Colonic mucosa (tissue), 4 donors: ENCODE results near the gene ATP1A2. TPM values are rescaled to one million over a fixed set of nuclear protein-coding genes. Genes with fewer than 3 reads are reported as not detected.
A peak's percentile ranks its signal among the peaks of the same experiment; 100 is the strongest.

Source experiments
- DNase-seq: peaks from one replicate; pipeline ENCODE4 v3.0.0-alpha.2; 2020
- H3K27ac ChIP-seq: fragments of 200-600 bp; one replicate; pipeline ENCODE4 v1.8.0; 2021
- H3K27me3 ChIP-seq: fragments of 200-600 bp; one replicate; pipeline ENCODE4 v1.8.0; 2021
- H3K36me3 ChIP-seq: fragments of 200-600 bp; one replicate; pipeline ENCODE4 v1.8.0; 2021
- H3K4me1 ChIP-seq: fragments of 200-600 bp; one replicate; pipeline ENCODE4 v1.8.0; 2021; ENCODE audit warnings: mild to moderate bottlenecking
- H3K4me3 ChIP-seq: fragments of 200-600 bp; one replicate; pipeline ENCODE4 v1.8.0; 2021
- H3K9ac ChIP-seq, 2 donors: one replicate each; pipeline ENCODE4 v1.7.0; 2013; ENCODE audit warnings: control low read depth in 2 of 2, low read depth in 2 of 2, low read length in 2 of 2
- H3K9me3 ChIP-seq: fragments of 200-600 bp; one replicate; pipeline ENCODE4 v1.8.0; 2021
- intact Hi-C: fragments of 100-400 bp; cut with DNase I; formaldehyde crosslinking; loops from one replicate; pipeline ENCODE4 v1.14.1; 2022
- total RNA-seq, 2 donors: library from RNA; stranded (reverse); fragmentation: NEBNext Ultra II Directional in 1 of 2; extraction: Animal tissue kit (Norgen Biotek cat#: 25700) in 1 of 2; gene quantifications; one replicate each; pipeline ENCODE4 v1.2.1, GENCODE V29; 2021
- TF ChIP-seq, protein P1 (sequence below): fragments of 200-600 bp; IDR thresholded peaks from one replicate; pipeline ENCODE4 v1.8.0; 2022; ENCODE audit warnings: antibody characterized with exemption, mild to moderate bottlenecking
- donor health status: healthy.
- donor health status: DM: no; HTN: no; CAD: no.
- donor health status: DM: no; HTN: no; CAD: no.

ATP1A2 gene
- total RNA-seq, 2 donors from 2014 or later, result 1.5 to 6.1 TPM

DNA sequence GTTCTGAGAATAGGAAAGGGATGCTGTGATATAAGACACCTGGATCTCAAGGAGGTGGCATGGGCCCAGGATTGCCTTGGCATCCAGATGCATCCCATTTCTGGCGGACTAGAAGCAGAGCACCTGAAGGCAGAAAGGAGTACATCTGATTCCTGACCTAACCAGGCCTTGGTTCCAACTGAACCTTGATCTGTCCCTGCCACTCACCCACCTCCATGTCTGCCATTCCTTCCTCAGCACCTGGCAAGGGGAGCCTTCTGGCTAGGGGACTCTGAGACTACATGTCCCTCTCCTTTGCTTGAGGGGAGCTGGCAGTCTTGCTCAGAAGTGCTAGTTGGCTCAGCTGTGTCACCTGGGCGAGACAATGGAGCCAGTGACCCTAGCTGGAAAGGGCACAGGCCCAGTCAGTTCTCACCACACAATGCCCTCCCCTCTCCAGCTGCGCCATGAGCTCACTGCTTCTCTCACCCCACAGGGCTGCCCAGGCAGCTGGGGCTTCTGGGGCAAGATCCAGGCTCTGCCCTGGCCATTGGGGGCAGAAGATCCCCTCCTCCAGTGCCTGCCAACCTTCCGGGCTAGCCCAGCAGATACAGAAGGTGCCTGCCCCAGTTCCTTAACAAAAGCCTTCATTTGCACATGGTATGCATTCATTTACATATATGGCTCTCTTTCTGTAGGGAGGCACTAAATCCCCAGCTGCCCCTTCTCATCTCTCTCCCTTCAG, 20.0 kb upstream of the ATP1A2 start:
- peak overlapping the region; percentile 6 to 51 for H3K9ac ChIP-seq
- no peaks in the 10 kb centered on the region for H3K9me3 ChIP-seq
- H3K27me3 ChIP-seq, result no peaks in the 10 kb centered on the region
- H3K27ac ChIP-seq, result no peak overlapping the region
- intact Hi-C loops, result no loop called here
- DNase-seq, result no peak
- peaks cover 15% of the 10 kb centered on the region for H3K4me1 ChIP-seq
- no peak overlapping the region for H3K4me3 ChIP-seq
- TF ChIP-seq, protein P1, sequence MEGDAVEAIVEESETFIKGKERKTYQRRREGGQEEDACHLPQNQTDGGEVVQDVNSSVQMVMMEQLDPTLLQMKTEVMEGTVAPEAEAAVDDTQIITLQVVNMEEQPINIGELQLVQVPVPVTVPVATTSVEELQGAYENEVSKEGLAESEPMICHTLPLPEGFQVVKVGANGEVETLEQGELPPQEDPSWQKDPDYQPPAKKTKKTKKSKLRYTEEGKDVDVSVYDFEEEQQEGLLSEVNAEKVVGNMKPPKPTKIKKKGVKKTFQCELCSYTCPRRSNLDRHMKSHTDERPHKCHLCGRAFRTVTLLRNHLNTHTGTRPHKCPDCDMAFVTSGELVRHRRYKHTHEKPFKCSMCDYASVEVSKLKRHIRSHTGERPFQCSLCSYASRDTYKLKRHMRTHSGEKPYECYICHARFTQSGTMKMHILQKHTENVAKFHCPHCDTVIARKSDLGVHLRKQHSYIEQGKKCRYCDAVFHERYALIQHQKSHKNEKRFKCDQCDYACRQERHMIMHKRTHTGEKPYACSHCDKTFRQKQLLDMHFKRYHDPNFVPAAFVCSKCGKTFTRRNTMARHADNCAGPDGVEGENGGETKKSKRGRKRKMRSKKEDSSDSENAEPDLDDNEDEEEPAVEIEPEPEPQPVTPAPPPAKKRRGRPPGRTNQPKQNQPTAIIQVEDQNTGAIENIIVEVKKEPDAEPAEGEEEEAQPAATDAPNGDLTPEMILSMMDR, result no peak
- peaks cover 4% of the 10 kb centered on the region for H3K36me3 ChIP-seq

DNA sequence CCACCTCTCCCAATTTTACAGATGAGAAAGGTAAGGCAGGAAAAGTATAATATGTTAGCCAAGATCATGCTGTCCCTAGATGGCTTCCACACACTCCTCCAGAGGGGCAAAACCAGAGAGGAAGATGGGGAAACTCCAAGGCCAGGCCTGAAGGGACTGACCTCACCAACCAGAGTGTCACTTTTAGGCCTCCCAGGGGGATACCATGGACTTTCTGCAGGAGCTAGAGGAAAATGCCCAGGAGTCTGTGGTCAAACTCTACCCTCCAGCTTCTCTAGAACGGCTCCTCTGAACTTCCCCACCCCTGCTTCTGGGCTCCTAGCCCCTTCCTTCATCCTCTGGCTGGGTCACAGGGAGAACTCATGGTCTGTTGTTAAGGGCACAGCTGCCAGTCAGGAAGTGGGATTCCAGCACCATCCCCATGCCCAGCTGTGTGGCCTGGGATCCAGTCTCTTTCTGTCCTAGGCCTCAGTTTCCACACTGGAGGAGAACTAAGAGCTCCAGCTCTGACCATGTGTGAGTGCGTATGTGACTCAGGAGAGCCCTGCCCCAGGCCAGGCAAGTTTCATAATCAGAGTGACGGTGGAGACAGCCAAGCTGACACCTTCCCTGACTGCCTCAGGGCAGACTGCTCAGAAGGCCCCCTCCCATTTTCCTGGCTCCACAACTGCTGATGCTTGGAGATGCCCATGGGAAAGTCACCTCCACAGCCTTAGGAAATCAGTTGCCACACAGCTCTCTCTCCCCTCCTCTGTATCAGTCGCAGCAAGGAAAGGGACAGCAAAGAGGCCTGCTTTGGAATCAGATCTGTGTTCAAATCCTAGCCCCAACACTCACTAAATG, 19.1 kb upstream of the ATP1A2 start:
- Histone ChIP-seq H3K27ac (no peak overlapping the region), H3K36me3 (peaks cover 4% of the 10 kb centered on the region), H3K27me3 (no peaks in the 10 kb centered on the region), H3K4me3 (no peak overlapping the region), H3K9ac (peak overlapping the region; percentile 87 to 88), H3K4me1 (peaks cover 18% of the 10 kb centered on the region), H3K9me3 (no peaks in the 10 kb centered on the region)
- TF ChIP-seq, protein P1, result no peak
- intact Hi-C loops, result no loop called here
- no peak for DNase-seq

GRCh38 chr1:160097151-160097910, 18.2 kb upstream of the ATP1A2 start:
- peak overlapping the region; percentile 87 to 88 for H3K9ac ChIP-seq
- H3K9me3 ChIP-seq, result no peaks in the 10 kb centered on the region
- H3K4me3 ChIP-seq, result peak overlapping the region; percentile 78
- TF ChIP-seq, protein P1, result no peak
- H3K27me3 ChIP-seq, result no peaks in the 10 kb centered on the region
- H3K27ac ChIP-seq, result peak overlapping the region; percentile 84
- no peak for DNase-seq
- H3K4me1 ChIP-seq, result peaks cover 18% of the 10 kb centered on the region
- peaks cover 1% of the 10 kb centered on the region for H3K36me3 ChIP-seq
- intact Hi-C loops, result no loop called here

- peak within 1 kb of the TSS; percentile 87 to 88 for H3K9ac ChIP-seq
- H3K36me3 ChIP-seq, result no peaks in the 10 kb centered on the region
- intact Hi-C loops, result no loop called here
- peaks cover 18% of the 10 kb centered on the region for H3K4me1 ChIP-seq
- no peaks in the 10 kb centered on the region for H3K9me3 ChIP-seq
- H3K27ac ChIP-seq, result peak within 1 kb of the TSS; percentile 84
- H3K27me3 ChIP-seq, result no peaks in the 10 kb centered on the region
- H3K4me3 ChIP-seq, result peak within 1 kb of the TSS; percentile 78
- DNase-seq, result peak; percentile 96
- TF ChIP-seq, protein P1, result no peak
Observed at GRCh38 chr1:160097911-160098851, 17.4 kb upstream of the ATP1A2 start, which contains the start of gene IGSF8. IGSF8 (minus strand) TSS chr1:160098619; CDS start chr1:160098472, 147 bp downstream.
